RWPE1 (cell line): Measurements from ENCODE around the gene CLEC2D.
"Not testable (repeated sequence)": the region's sequence is repeated elsewhere in the genome, so short reads cannot be mapped to it uniquely, and the experiment has no call there.

ENCODE experiments used
- CTCF ChIA-PET: fragments of 350-600 bp; sonication (Branson Sonifier 250); formaldehyde crosslinking; extraction: SDS; loops from one replicate; lab custom pipeline; 2021; lab: Yijun Ruan, JAX
- POLR2A ChIA-PET: fragments of 400-600 bp; formaldehyde crosslinking; extraction: SDS; loops from one replicate; lab custom pipeline; 2020; ENCODE audit warnings: antibody characterized with exemption; ENCODE audit not compliant: low non-redundant PET; lab: Yijun Ruan, JAX
- DNase-seq: peaks from one replicate; pipeline ENCODE4 v3.0.0; 2012; ENCODE audit warnings: low spot score
- H3K27ac ChIP-seq: fragments of 450-650 bp; 2 replicates; pipeline ENCODE4 v1.5.1; 2017
- CTCF ChIP-seq: fragments of 450-650 bp; conservative IDR thresholded peaks from 2 replicates; pipeline ENCODE4 v1.5.1; 2017; ENCODE audit warnings: low read depth, mild to moderate bottlenecking

The CLEC2D gene

GRCh38 chr12:9711664-9712063 lies 42.2 kb downstream of the CLEC2D start:
- ChIA-PET CTCF (interaction anchor here (0.6 to 0.9 kb wide), 2 partner anchors 18 to 380 kb away, joined by 3 to 4 read pairs; no protein-coding TSS in a partner anchor), POLR2A (no interaction called here)
- DNase-seq: no peak
- TF ChIP-seq CTCF: no peak
- H3K27ac ChIP-seq: no peak overlapping the region

GRCh38 chr12:9713032-9713558 lies 43.6 kb downstream of the CLEC2D start:
- POLR2A ChIA-PET, H3K27ac ChIP-seq, DNase-seq, CTCF ChIA-PET: not testable (repeated sequence)

GRCh38 chr12:9717070-9717925 lies 47.8 kb downstream of the CLEC2D start:
- CTCF ChIA-PET: interaction anchor here (0.6 kb wide), 1 partner anchor 14 kb away, joined by 3 read pairs; no protein-coding TSS in a partner anchor
- no peak for TF ChIP-seq CTCF
- no peak for DNase-seq

GRCh38 chr12:9718968-9719367 lies 49.5 kb downstream of the CLEC2D start:
- no peak for TF ChIP-seq CTCF
- no peak overlapping the region for H3K27ac ChIP-seq
- no peak for DNase-seq
- ChIA-PET POLR2A (no interaction called here), CTCF (no interaction called here)

More at GRCh38 chr12:9717070-9717925, 47.8 kb downstream of the CLEC2D start:
- H3K27ac ChIP-seq: no peak overlapping the region
- POLR2A ChIA-PET: no interaction called here

- H3K27ac ChIP-seq: no peak overlapping the region
- DNase-seq: no peak
- ChIA-PET POLR2A (no interaction called here), CTCF (no interaction called here)
- no peak for TF ChIP-seq CTCF
These were observed 50.3 kb downstream of the CLEC2D start for GRCh38 chr12:9719790-9720189.

- ChIA-PET POLR2A (no interaction called here), CTCF (interaction anchor here (1.4 kb wide), 1 partner anchor 13 kb away, joined by 4 read pairs; no protein-coding TSS in a partner anchor)
- no peak overlapping the region for H3K27ac ChIP-seq
- peak; percentile 66 for DNase-seq
- no peak for TF ChIP-seq CTCF
These were observed 52.0 kb downstream of the CLEC2D start for GRCh38 chr12:9721394-9722092.
